OCI-LY3 (cell line): ENCODE measurements around the gene MXI1.
"Not testable (repeated sequence)": the region's sequence is repeated elsewhere in the genome, so short reads cannot be mapped to it uniquely, and the experiment has no call there.

ENCODE experiments used
- H2AFZ ChIP-seq: fragments of 200-600, 300-600 bp; shearing (Covaris generic); 2 replicates; pipeline ENCODE4 v1.6.0; 2014; ENCODE audit warnings: antibody characterized with exemption, low read depth, low read length
- H3K27ac ChIP-seq: fragments of 200-600, 300-600 bp; sonication (generic); 2 replicates; pipeline ENCODE4 v1.5.1; 2014; ENCODE audit warnings: mild to moderate bottlenecking, low read length, moderate library complexity, mixed read lengths
- H3K27me3 ChIP-seq: fragments of 200-600, 300-600 bp; sonication (generic); 2 replicates; pipeline ENCODE4 v1.6.1; 2014; ENCODE audit warnings: low read depth, low read length, mixed read lengths
- H3K36me3 ChIP-seq: fragments of 200-600, 300-600 bp; sonication (generic); replicated peaks from 2 replicates; pipeline ENCODE3; 2014; ENCODE audit warnings: low read depth, low read length, mixed read lengths
- H3K4me1 ChIP-seq: fragments of 300-600, 200-600 bp; sonication (generic); 2 replicates; pipeline ENCODE4 v1.6.1; 2014; ENCODE audit warnings: low read length, mixed read lengths
- H3K4me2 ChIP-seq: fragments of 200-600, 300-600 bp; sonication (generic); 2 replicates; pipeline ENCODE4 v1.6.1; 2014; ENCODE audit warnings: low read length, mixed read lengths
- H3K4me3 ChIP-seq: fragments of 300-600, 200-600 bp; sonication (generic); 2 replicates; pipeline ENCODE4 v1.5.1; 2014; ENCODE audit warnings: antibody characterized with exemption, mild to moderate bottlenecking, low read length, moderate library complexity
- H3K79me2 ChIP-seq: fragments of 300-600, 200-600 bp; shearing (Covaris generic); 2 replicates; pipeline ENCODE4 v1.6.1; 2014; ENCODE audit warnings: mild to moderate bottlenecking, low read length, mixed read lengths
- H3K9ac ChIP-seq: fragments of 300-600, 200-600 bp; shearing (Covaris generic); 2 replicates; pipeline ENCODE4 v1.6.0; 2014; ENCODE audit warnings: mild to moderate bottlenecking, low read length, moderate library complexity
- H3K9me3 ChIP-seq: fragments of 200-600, 300-600 bp; shearing (Covaris generic); 2 replicates; pipeline ENCODE4 v1.6.1; 2014; ENCODE audit warnings: low read length, mixed read lengths; ENCODE audit not compliant: insufficient read depth
- H4K20me1 ChIP-seq: fragments of 200-600, 300-600 bp; sonication (generic); 2 replicates; pipeline ENCODE4 v1.6.1; 2016; ENCODE audit warnings: low read length, mixed read lengths; ENCODE audit not compliant: insufficient read depth
- CTCF ChIP-seq: fragments of 200-600, 300-600 bp; sonication (generic); IDR thresholded peaks from 2 replicates; pipeline ENCODE4 v1.5.1; 2014; ENCODE audit warnings: antibody characterized with exemption, low read length, low read depth
- EZH2phosphoT487 ChIP-seq: fragments of 200-600 bp; shearing (Covaris generic); IDR thresholded peaks from 2 replicates; pipeline ENCODE4 v1.6.1; 2018; ENCODE audit warnings: antibody characterized with exemption, mixed run types, low read depth

MXI1 gene

GRCh38 chr10:110181451-110181850 is 26.0 kb upstream of the MXI1 start:
- H3K4me3 ChIP-seq: no peak overlapping the region
- H3K27me3 ChIP-seq: no peaks in the 10 kb centered on the region
- H3K27ac ChIP-seq: no peak overlapping the region
- H3K36me3 ChIP-seq: no peaks in the 10 kb centered on the region
- no peaks in the 10 kb centered on the region for H3K4me1 ChIP-seq
- H3K79me2 ChIP-seq: no peaks in the 10 kb centered on the region
- no peaks in the 10 kb centered on the region for H3K9me3 ChIP-seq
- no peaks in the 10 kb centered on the region for H4K20me1 ChIP-seq
- H3K9ac ChIP-seq: no peak overlapping the region
- H2AFZ ChIP-seq: no peak overlapping the region
- no peak for TF ChIP-seq CTCF
- no peak for TF ChIP-seq EZH2phosphoT487
- H3K4me2 ChIP-seq: no peak overlapping the region

GRCh38 chr10:110181911-110182310 is 25.5 kb upstream of the MXI1 start:
- Histone ChIP-seq H3K9ac (no peak overlapping the region), H3K27me3 (no peaks in the 10 kb centered on the region), H3K4me3 (no peak overlapping the region), H3K36me3 (no peaks in the 10 kb centered on the region), H3K27ac (no peak overlapping the region), H3K4me1 (no peaks in the 10 kb centered on the region), H2AFZ (no peak overlapping the region), H4K20me1 (no peaks in the 10 kb centered on the region), H3K9me3 (no peaks in the 10 kb centered on the region), H3K79me2 (no peaks in the 10 kb centered on the region), H3K4me2 (no peak overlapping the region)
- no peak for TF ChIP-seq EZH2phosphoT487
- TF ChIP-seq CTCF: no peak

GRCh38 chr10:110184398-110184797 is 23.0 kb upstream of the MXI1 start:
- Histone ChIP-seq H3K4me2 (no peak overlapping the region), H2AFZ (no peak overlapping the region), H3K9me3 (no peaks in the 10 kb centered on the region), H3K4me3 (no peak overlapping the region), H4K20me1 (no peaks in the 10 kb centered on the region), H3K79me2 (no peaks in the 10 kb centered on the region), H3K27me3 (no peaks in the 10 kb centered on the region; the same call in 1 of the 2 replicates), H3K9ac (no peak overlapping the region), H3K4me1 (peaks cover 11% of the 10 kb centered on the region), H3K36me3 (no peaks in the 10 kb centered on the region), H3K27ac (no peak overlapping the region)
- no peak for TF ChIP-seq CTCF
- no peak for TF ChIP-seq EZH2phosphoT487

GRCh38 chr10:110185646-110186182 is 21.7 kb upstream of the MXI1 start:
- H4K20me1 ChIP-seq, H3K79me2 ChIP-seq, H3K27ac ChIP-seq, H3K9me3 ChIP-seq, H3K4me3 ChIP-seq, H3K27me3 ChIP-seq, H3K4me2 ChIP-seq, H3K36me3 ChIP-seq, H2AFZ ChIP-seq, H3K9ac ChIP-seq: not testable (repeated sequence)
- peaks cover 11% of the 10 kb centered on the region for H3K4me1 ChIP-seq

GRCh38 chr10:110190170-110190569 is 17.2 kb upstream of the MXI1 start:
- H3K27me3 ChIP-seq: peaks cover 8% of the 10 kb centered on the region; the same call in 1 of the 2 replicates
- H3K4me3 ChIP-seq: no peak overlapping the region
- no peaks in the 10 kb centered on the region for H4K20me1 ChIP-seq
- H3K79me2 ChIP-seq: no peaks in the 10 kb centered on the region
- H3K36me3 ChIP-seq: no peaks in the 10 kb centered on the region
- no peak overlapping the region for H3K9ac ChIP-seq
- H3K4me2 ChIP-seq: no peak overlapping the region
- TF ChIP-seq CTCF: no peak
- TF ChIP-seq EZH2phosphoT487: no peak
- H3K27ac ChIP-seq: no peak overlapping the region
- H3K4me1 ChIP-seq: peaks cover 11% of the 10 kb centered on the region
- H2AFZ ChIP-seq: no peak overlapping the region
- H3K9me3 ChIP-seq: no peaks in the 10 kb centered on the region
